ENCODE results near the gene MED22. TPM values are rescaled to one million over a fixed set of nuclear protein-coding genes. Genes with fewer than 3 reads are reported as not detected.

The MED22 gene
- total and polyA plus RNA-seq, 10 donors, result 13.3 to 33.7 (median 28.3) TPM

DNA sequence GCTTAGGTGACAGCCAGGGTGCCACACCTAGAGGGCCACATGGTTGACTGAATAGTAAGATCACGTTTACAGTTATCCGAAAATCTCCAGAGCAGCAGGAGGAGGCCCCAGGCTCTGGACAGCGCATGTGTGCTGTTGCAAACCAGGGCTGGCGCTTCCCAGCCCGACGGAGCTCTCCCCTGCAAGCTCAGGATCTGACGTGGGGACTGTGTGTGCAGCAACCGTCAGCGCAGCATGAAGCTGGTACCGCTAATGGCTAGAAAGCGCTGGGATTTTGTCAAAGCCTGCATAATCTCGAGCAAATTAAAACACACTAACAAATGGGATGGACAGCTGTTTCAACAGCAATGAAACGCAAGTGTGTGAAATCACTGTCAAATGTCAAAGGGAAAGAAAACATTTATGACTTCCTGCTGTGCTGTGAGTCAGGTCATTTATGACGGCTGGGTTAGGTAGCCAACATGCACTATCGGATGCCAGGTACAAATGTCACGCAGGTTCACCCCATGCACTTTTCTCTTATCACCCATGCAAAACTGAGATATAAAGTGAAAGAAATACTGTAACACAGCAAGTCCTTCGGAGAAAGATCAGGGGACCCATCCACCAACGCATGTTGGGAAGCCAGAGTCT, 20.4 kb upstream of the MED22 start:
- H3K4me3 ChIP-seq, result no peak overlapping the region
- WGBS, 5 donors, result 76 to 81% (median 78%) methylated on average over 18 of the region's 18 CpGs
- H3K4me1 ChIP-seq, result peaks cover 46 to 81% (median 64%) of the 10 kb centered on the region in 6 donors
- no peaks in the 10 kb centered on the region for H3K27me3 ChIP-seq (replicated peaks in 1 of 7)
- peak overlapping the region in 4 of 8 donors; percentile 41 to 85 (median 83) for H3K27ac ChIP-seq
- TF ChIP-seq POLR2A (IDR thresholded peaks at IDR 0.05) (no peak), POLR2AphosphoS5 (IDR thresholded peaks at IDR 0.05) (no peak), CTCF (IDR thresholded peaks at IDR 0.05 in 8 of 11, conservative IDR thresholded peaks at IDR 0.05 in 3 of 11) (no peak)
- intact Hi-C loops (cut with DNase I; ENCODE audit: low total_unique reads), result no loop called here
- DNase-seq, result no peak
- no peaks in the 10 kb centered on the region for H3K9me3 ChIP-seq
- H3K36me3 ChIP-seq, result peaks cover 0 to 99% (median 47%) of the 10 kb centered on the region in 6 donors

- WGBS, 5 donors, result 87 to 94% (median 89%) methylated on average over 10 of the region's 10 CpGs
- Histone ChIP-seq H3K27ac (peak overlapping the region in 1 of 8 donors; percentile 16), H3K4me3 (no peak overlapping the region), H3K27me3 (replicated peaks in 1 of 7) (no peaks in the 10 kb centered on the region), H3K36me3 (peaks cover 0 to 99% (median 50%) of the 10 kb centered on the region in 6 donors), H3K4me1 (peaks cover 42 to 75% (median 58%) of the 10 kb centered on the region in 6 donors), H3K9me3 (no peaks in the 10 kb centered on the region)
- no peak for DNase-seq
- TF ChIP-seq CTCF (IDR thresholded peaks at IDR 0.05 in 8 of 11, conservative IDR thresholded peaks at IDR 0.05 in 3 of 11) (no peak), POLR2AphosphoS5 (IDR thresholded peaks at IDR 0.05) (peak in 1 of 3 donors; percentile 7)
- intact Hi-C loops (cut with DNase I; ENCODE audit: low total_unique reads), result no loop called here
Measured at GRCh38 chr9:133367778-133368177, 19.8 kb upstream of the MED22 start.

- no peaks in the 10 kb centered on the region for H3K9me3 ChIP-seq
- peaks cover 37 to 69% (median 54%) of the 10 kb centered on the region in 6 donors for H3K4me1 ChIP-seq
- 89 to 95% (median 93%) methylated on average over 22 of the region's 22 CpGs for WGBS, 5 donors
- H3K27me3 ChIP-seq (replicated peaks in 1 of 7), result no peaks in the 10 kb centered on the region
- no peak for DNase-seq
- peaks cover 0 to 99% (median 54%) of the 10 kb centered on the region in 6 donors for H3K36me3 ChIP-seq
- no peak overlapping the region for H3K4me3 ChIP-seq
- H3K27ac ChIP-seq, result no peak overlapping the region
- intact Hi-C loops (cut with DNase I; ENCODE audit: low total_unique reads), result no loop called here
- TF ChIP-seq POLR2A (IDR thresholded peaks at IDR 0.05), result no peak
- no peak for TF ChIP-seq CTCF (IDR thresholded peaks at IDR 0.05 in 8 of 11, conservative IDR thresholded peaks at IDR 0.05 in 3 of 11)
- TF ChIP-seq POLR2AphosphoS5 (IDR thresholded peaks at IDR 0.05), result no peak
Measured at GRCh38 chr9:133367221-133367620, 19.3 kb upstream of the MED22 start.

DNA sequence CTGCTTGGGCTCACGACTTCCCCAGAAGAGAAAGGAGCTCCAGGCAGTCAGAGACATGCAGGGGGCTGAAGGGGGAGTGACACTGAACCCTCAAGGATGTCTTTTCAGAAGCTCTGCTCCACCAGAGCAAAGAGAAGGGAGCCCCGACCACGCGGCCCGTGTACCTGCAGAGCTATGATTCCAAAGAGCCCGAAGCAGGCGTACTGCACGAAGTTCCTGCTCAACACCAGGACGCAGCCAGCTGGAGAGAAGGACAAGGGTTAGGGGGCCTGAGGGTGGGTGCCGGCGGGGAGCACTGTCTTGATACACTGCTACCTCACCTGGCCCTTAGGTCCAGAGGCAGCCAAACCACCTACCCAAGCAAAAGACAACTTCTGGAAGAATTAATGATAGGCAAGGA, 18.5 kb upstream of the MED22 start:
- peaks cover 0 to 99% (median 61%) of the 10 kb centered on the region in 6 donors for H3K36me3 ChIP-seq
- intact Hi-C loops (cut with DNase I; ENCODE audit: low total_unique reads), result no loop called here
- no peak overlapping the region for H3K4me3 ChIP-seq
- no peak overlapping the region for H3K27ac ChIP-seq
- H3K4me1 ChIP-seq, result peaks cover 29 to 62% (median 48%) of the 10 kb centered on the region in 6 donors
- 94 to 98% (median 97%) methylated on average over 11 of the region's 11 CpGs for WGBS, 5 donors
- no peak for DNase-seq
- TF ChIP-seq POLR2AphosphoS5 (IDR thresholded peaks at IDR 0.05) (no peak), POLR2A (IDR thresholded peaks at IDR 0.05) (no peak), CTCF (IDR thresholded peaks at IDR 0.05 in 8 of 11, conservative IDR thresholded peaks at IDR 0.05 in 3 of 11) (no peak)
- H3K9me3 ChIP-seq, result no peaks in the 10 kb centered on the region
- no peaks in the 10 kb centered on the region for H3K27me3 ChIP-seq (replicated peaks in 1 of 7)

Measured in spleen (tissue), 11 donors.